ENCODE results near the gene SLC19A1. TPM values are rescaled to one million over a fixed set of nuclear protein-coding genes. Genes with fewer than 3 reads are reported as not detected.

SLC19A1 gene
- polyA plus RNA-seq, 3 donors: 25.0 to 53.0 (median 39.9) TPM

GRCh38 chr21:45530423-45531113 lies 11.7 kb downstream of the SLC19A1 start:
- over 99% methylated on average over 41 of the region's 50 CpGs for WGBS (ENCODE audit: insufficient coverage)
- no peak for DNase-seq
- Histone ChIP-seq H4K20me1 (ENCODE audit: insufficient read depth, low read length) (no peaks in the 10 kb centered on the region), H2AFZ (ENCODE audit: insufficient read depth, low read depth, low read length, poor library complexity, severe bottlenecking) (no peak overlapping the region), H3K27ac (ENCODE audit: low read depth in 1 of 2, low read length in 2 of 2) (peak overlapping the region in 1 of 2 donors; percentile 5), H3K4me1 (ENCODE audit: control insufficient read depth in 1 of 2, insufficient read depth in 2 of 2, low read length in 2 of 2) (peaks cover 39 to 40% of the 10 kb centered on the region in 2 donors), H3K79me2 (ENCODE audit: insufficient read depth, low read length) (peaks cover 39% of the 10 kb centered on the region), H3K4me2 (replicated peaks; ENCODE audit: extremely low read depth, low read length, poor library complexity, severe bottlenecking) (no peak overlapping the region), H3K36me3 (replicated peaks in 1 of 2; ENCODE audit: control insufficient read depth in 1 of 2, insufficient read depth in 2 of 2, low read length in 2 of 2) (peaks cover 59 to 61% of the 10 kb centered on the region in 2 donors), H3K4me3 (replicated peaks in 1 of 3; ENCODE audit: low read depth in 2 of 3, low read length in 3 of 3) (no peak overlapping the region), H3K9me3 (replicated peaks in 1 of 2; ENCODE audit: control insufficient read depth in 1 of 2, insufficient read depth in 1 of 2, low read length in 2 of 2) (no peaks in the 10 kb centered on the region), H3K9ac (ENCODE audit: insufficient read depth, low read length, poor library complexity, severe bottlenecking) (no peak overlapping the region), H3K27me3 (ENCODE audit: control insufficient read depth in 2 of 2, insufficient read depth in 2 of 2, low read length in 2 of 2) (no peaks in the 10 kb centered on the region)
- no peak for TF ChIP-seq CTCF (IDR thresholded peaks at IDR 0.05)
- no peaks in the 10 kb centered on the region for H3K27me3 Mint-ChIP-seq (ENCODE audit: low read depth in 3 of 3)
- peaks cover 37% of the 10 kb centered on the region for H3K4me1 Mint-ChIP-seq
- intact Hi-C loops (cut with micrococcal nuclease): no loop called here
- no peak overlapping the region for H3K4me3 Mint-ChIP-seq
- H3K36me3 Mint-ChIP-seq: peaks cover 31 to 34% of the 10 kb centered on the region in 2 donors
- H3K9me3 Mint-ChIP-seq: peaks cover 0 to 6% (median 0%) of the 10 kb centered on the region in 7 donors
- H3K27ac Mint-ChIP-seq: no peak overlapping the region

GRCh38 chr21:45529785-45530422 lies 12.3 kb downstream of the SLC19A1 start:
- H2AFZ ChIP-seq (ENCODE audit: insufficient read depth, low read depth, low read length, poor library complexity, severe bottlenecking): no peak overlapping the region
- H3K4me3 Mint-ChIP-seq: no peak overlapping the region

More at GRCh38 chr21:45529785-45530422, 12.3 kb downstream of the SLC19A1 start:
- H3K36me3 ChIP-seq (replicated peaks in 1 of 2; ENCODE audit: control insufficient read depth in 1 of 2, insufficient read depth in 2 of 2, low read length in 2 of 2): peaks cover 66 to 68% of the 10 kb centered on the region in 2 donors
- peaks cover 32 to 34% of the 10 kb centered on the region in 2 donors for H3K4me1 ChIP-seq (ENCODE audit: control insufficient read depth in 1 of 2, insufficient read depth in 2 of 2, low read length in 2 of 2)
- intact Hi-C loops (cut with micrococcal nuclease): no loop called here
- peaks cover 31% of the 10 kb centered on the region for H3K4me1 Mint-ChIP-seq
- TF ChIP-seq CTCF (IDR thresholded peaks at IDR 0.05): no peak
- H3K79me2 ChIP-seq (ENCODE audit: insufficient read depth, low read length): peaks cover 32% of the 10 kb centered on the region
- H3K36me3 Mint-ChIP-seq: peaks cover 37 to 40% of the 10 kb centered on the region in 2 donors
- H4K20me1 ChIP-seq (ENCODE audit: insufficient read depth, low read length): no peaks in the 10 kb centered on the region
- 97% methylated on average over 10 of the region's 11 CpGs for WGBS (ENCODE audit: insufficient coverage)
- no peaks in the 10 kb centered on the region for H3K27me3 ChIP-seq (ENCODE audit: control insufficient read depth in 2 of 2, insufficient read depth in 2 of 2, low read length in 2 of 2)
- H3K4me3 ChIP-seq (replicated peaks in 1 of 3; ENCODE audit: low read depth in 2 of 3, low read length in 3 of 3): no peak overlapping the region
- H3K4me2 ChIP-seq (replicated peaks; ENCODE audit: extremely low read depth, low read length, poor library complexity, severe bottlenecking): no peak overlapping the region
- peaks cover 0 to 6% (median 0%) of the 10 kb centered on the region in 7 donors for H3K9me3 Mint-ChIP-seq
- H3K9ac ChIP-seq (ENCODE audit: insufficient read depth, low read length, poor library complexity, severe bottlenecking): no peak overlapping the region
- no peak for DNase-seq
- H3K27ac Mint-ChIP-seq: no peak overlapping the region
- peak overlapping the region in 1 of 2 donors; percentile 5 for H3K27ac ChIP-seq (ENCODE audit: low read depth in 1 of 2, low read length in 2 of 2)
- no peaks in the 10 kb centered on the region for H3K27me3 Mint-ChIP-seq (ENCODE audit: low read depth in 3 of 3)
- no peaks in the 10 kb centered on the region for H3K9me3 ChIP-seq (replicated peaks in 1 of 2; ENCODE audit: control insufficient read depth in 1 of 2, insufficient read depth in 1 of 2, low read length in 2 of 2)
